Pancreas (tissue), 10 donors: ENCODE results near the gene C12orf42. TPM values are rescaled to one million over a fixed set of nuclear protein-coding genes. Genes with fewer than 3 reads are reported as not detected.

ENCODE experiments used
- ATAC-seq, 4 donors: fragments of 200-7000 bp; cut with Tn5 transposase; one replicate each; pipeline versions ENCODE4 v1.8.0 to v1.9.1; 2020; ENCODE audit warnings: mild to moderate bottlenecking in 4 of 4, moderate library complexity in 4 of 4
- DNase-seq, 6 donors: peaks; one replicate each; pipeline ENCODE4 v3.0.0-alpha.2; 2020
- FAIRE-seq: peaks from 2 replicates; lab custom pipeline; 2012; peaks lifted over from hg19 to GRCh38; lab: Jason Lieb, UNC
- H3K27ac ChIP-seq, 4 donors: fragments of 200-600 bp; sonication (generic); 1 replicate in 3 of 4; 2 replicates in 1 of 4; pipeline versions ENCODE4 v1.5.0 to v1.8.0; 2020
- H3K27me3 ChIP-seq, 4 donors: fragments of 200-600 bp; one replicate each; pipeline ENCODE4 v1.8.0; 2021
- H3K36me3 ChIP-seq, 3 donors: fragments of 200-600 bp; sonication (generic) in 1 of 3; one replicate each; pipeline versions ENCODE4 v1.5.0 to v1.8.0; 2020 to 2021
- H3K4me1 ChIP-seq, 3 donors: fragments of 200-600 bp; one replicate each; pipeline ENCODE4 v1.8.0; 2021
- H3K4me3 ChIP-seq, 4 donors: fragments of 200-600 bp; sonication (generic) in 2 of 4; one replicate each; pipeline versions ENCODE4 v1.5.0 to v1.8.0; 2020 to 2021
- H3K9me3 ChIP-seq, 4 donors: fragments of 200-600 bp; one replicate each; pipeline ENCODE4 v1.8.0; 2021
- CTCF ChIP-seq, 4 donors: fragments of 200-600 bp; sonication (generic) in 3 of 4; IDR thresholded peaks; one replicate each; pipeline versions ENCODE4 v1.5.0 to v1.8.0; 2021; ENCODE audit warnings: antibody characterized with exemption in 4 of 4
- WGBS, 2 donors: extraction: QIAGEN DNeasy Blood & Tissue Kit; methylation state at CpG; one replicate each; pipeline ENCODE4 v1.1.7; 2013; 5-methylcytosine and 5-hydroxymethylcytosine counted together
- intact Hi-C, 3 donors: fragments of 100-400 bp; cut with DNase I; formaldehyde crosslinking; loops; one replicate each; pipeline versions ENCODE4 v1.11.1 to v1.14.2; 2022
- polyA plus RNA-seq, 2 donors: library from polyadenylated mRNA; stranded (reverse); fragments of 200-250 nt; gene quantifications; one replicate each; pipeline ENCODE4 v1.2.3, GENCODE V29; 2013
- total RNA-seq, 6 donors: library from RNA; stranded (reverse); fragmentation: NEBNext Ultra II Directional in 4 of 6; extraction: Animal tissue kit (Norgen Biotek cat#: 25700) in 4 of 6; gene quantifications; one replicate each; pipeline versions ENCODE4 v1.2.1 to v1.2.4, GENCODE V29; 2021 to 2023
- donor health status: healthy with polysubstance abuse.
- donor health status: DM: no; HTN: no; CAD: no; lungs with moderate emphysema.
- donor health status: DM: no; HTN: no; CAD: no.
- donor health status: control.
- donor health status: control.
- donor health status: Bipolar disorder and iron deficiency.
- donor health status: DM: yes; HTN: yes; CAD: no.
- donor health status: DM: no; HTN: no; CAD: no.
- donor health status: DM: no; HTN: no; CAD: no.
- donor health status: DM: yes; HTN: yes; CAD: no.

Gene C12orf42
- total and polyA plus RNA-seq, 8 donors, result not detected

DNA sequence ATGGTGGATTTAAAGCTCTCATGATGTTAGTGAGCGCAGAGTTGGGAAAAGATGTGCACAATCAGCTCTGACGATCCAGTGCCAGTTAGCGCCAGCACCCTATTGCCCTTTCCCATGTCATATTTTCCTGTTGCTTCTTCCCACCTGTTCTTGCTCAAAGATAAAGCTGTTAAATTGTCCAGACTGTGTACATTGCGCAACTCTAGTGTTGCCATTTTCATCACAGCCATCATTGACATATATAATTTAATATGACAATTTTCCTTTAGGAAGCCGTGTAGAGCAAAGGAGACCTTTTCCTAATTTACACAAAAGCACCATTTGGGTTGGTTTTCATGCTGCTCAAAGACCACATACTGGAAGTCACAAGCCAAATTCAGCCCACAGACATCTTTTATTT lies 5.7 kb upstream of the C12orf42 start:
- DNase-seq, result no peak
- TF ChIP-seq CTCF (IDR thresholded peaks at IDR 0.05), result no peak
- ATAC-seq, result no peak
- no peaks in the 10 kb centered on the region for H3K9me3 ChIP-seq
- intact Hi-C loops, result no loop called here
- H3K27ac ChIP-seq, result no peak overlapping the region
- no peaks in the 10 kb centered on the region for H3K27me3 ChIP-seq
- H3K4me3 ChIP-seq, result no peak overlapping the region
- WGBS, 2 donors, result 68 to 70% methylated on average over 5 of the region's 5 CpGs
- H3K4me1 ChIP-seq, result no peaks in the 10 kb centered on the region
- H3K36me3 ChIP-seq, result no peaks in the 10 kb centered on the region
- FAIRE-seq, result no peak

DNA sequence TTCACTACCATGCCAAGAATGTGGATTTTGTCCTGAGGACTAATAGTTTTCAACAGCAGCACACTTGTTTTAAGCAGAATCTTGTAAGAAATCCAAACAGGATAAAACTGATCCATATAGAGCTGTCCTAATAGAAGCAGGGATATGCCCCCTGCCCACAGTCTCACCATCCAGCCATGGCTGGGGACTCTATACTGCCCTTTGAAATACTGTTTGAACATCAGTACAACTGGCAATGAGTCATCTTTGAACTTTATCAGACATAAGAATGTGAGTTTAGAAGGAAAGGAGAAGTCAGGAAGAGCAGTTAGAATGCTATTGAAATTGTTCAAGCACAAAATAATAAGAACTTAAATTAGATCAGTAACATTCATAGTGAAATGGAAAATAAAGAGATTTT lies 3.8 kb upstream of the C12orf42 start:
- intact Hi-C loops, result no loop called here
- FAIRE-seq (no peak), DNase-seq (no peak), ATAC-seq (no peak)
- no peak for TF ChIP-seq CTCF (IDR thresholded peaks at IDR 0.05)
- no peaks in the 10 kb centered on the region for H3K36me3 ChIP-seq
- no peak overlapping the region for H3K27ac ChIP-seq
- H3K9me3 ChIP-seq, result no peaks in the 10 kb centered on the region
- H3K4me1 ChIP-seq, result peaks cover 0 to 4% (median 0%) of the 10 kb centered on the region in 3 donors
- no peak overlapping the region for H3K4me3 ChIP-seq
- H3K27me3 ChIP-seq, result no peaks in the 10 kb centered on the region

GRCh38 chr12:103498990-103499389 lies 3.2 kb upstream of the C12orf42 start:
- FAIRE-seq (no peak), ATAC-seq (no peak), DNase-seq (no peak)
- Histone ChIP-seq H3K4me3 (no peak overlapping the region), H3K4me1 (peaks cover 0 to 4% (median 0%) of the 10 kb centered on the region in 3 donors), H3K27me3 (peaks cover 0 to 3% (median 0%) of the 10 kb centered on the region in 4 donors), H3K9me3 (no peaks in the 10 kb centered on the region), H3K27ac (no peak overlapping the region), H3K36me3 (no peaks in the 10 kb centered on the region)
- TF ChIP-seq CTCF (IDR thresholded peaks at IDR 0.05), result no peak
- WGBS, 2 donors, result 61 to 71% methylated on average over 2 of the region's 2 CpGs
- intact Hi-C loops, result no loop called here

- Histone ChIP-seq H3K9me3 (no peaks in the 10 kb centered on the region), H3K4me1 (peaks cover 0 to 4% (median 0%) of the 10 kb centered on the region in 3 donors), H3K4me3 (peak overlapping the region in 2 of 4 donors; percentile 20 to 38), H3K27me3 (peaks cover 0 to 8% (median 0%) of the 10 kb centered on the region in 4 donors), H3K36me3 (no peaks in the 10 kb centered on the region), H3K27ac (no peak overlapping the region)
- TF ChIP-seq CTCF (IDR thresholded peaks at IDR 0.05), result no peak
- intact Hi-C loops, result no loop called here
- 12 to 20% methylated on average over 14 to 22 of the region's 24 CpGs for WGBS, 2 donors
- DNase-seq (no peak), ATAC-seq (peak in 1 of 4 donors; percentile 41), FAIRE-seq (no peak)
Observed at GRCh38 chr12:103494734-103495468, 867 bp downstream of the C12orf42 start.

DNA sequence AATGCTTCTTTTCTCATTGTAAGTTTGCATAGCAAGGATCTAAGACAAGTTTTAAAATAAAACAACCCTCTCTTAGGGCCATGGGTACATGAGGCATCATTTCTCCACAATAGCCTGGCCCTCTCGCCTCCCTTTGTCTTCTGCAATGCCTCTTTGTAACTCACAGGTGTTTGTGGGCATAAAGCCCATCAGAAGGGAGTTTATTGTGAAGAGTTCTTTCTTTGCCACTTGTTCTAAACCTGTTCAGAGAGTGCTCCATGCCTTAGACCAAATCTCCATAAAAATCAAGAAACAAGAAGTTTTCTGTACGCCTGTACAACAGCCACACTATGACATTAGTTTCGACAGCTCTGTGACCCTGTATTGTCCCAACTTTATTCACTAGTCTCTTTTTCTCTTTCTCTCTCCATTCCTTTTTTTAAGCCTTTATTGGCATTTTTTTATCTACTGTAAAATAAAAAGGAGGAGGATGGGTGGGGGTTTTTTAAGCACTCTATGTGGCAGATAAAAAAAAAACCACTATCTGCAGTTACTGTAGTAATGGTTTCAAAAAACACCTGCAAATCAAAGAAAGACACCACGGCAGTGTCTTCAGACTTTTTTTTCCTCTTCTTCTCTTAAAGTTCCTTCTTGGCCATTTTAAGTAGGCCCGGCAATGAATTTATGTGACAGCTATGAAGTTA lies 1.6 kb downstream of the C12orf42 start:
- Histone ChIP-seq H3K27ac (no peak overlapping the region), H3K4me1 (peaks cover 0 to 4% (median 0%) of the 10 kb centered on the region in 3 donors), H3K9me3 (no peaks in the 10 kb centered on the region), H3K27me3 (peaks cover 0 to 8% (median 0%) of the 10 kb centered on the region in 4 donors), H3K36me3 (no peaks in the 10 kb centered on the region), H3K4me3 (no peak overlapping the region)
- WGBS, 2 donors, result 72 to 74% methylated on average over 5 of the region's 5 CpGs
- DNase-seq (no peak), ATAC-seq (no peak), FAIRE-seq (no peak)
- TF ChIP-seq CTCF (IDR thresholded peaks at IDR 0.05), result no peak
- intact Hi-C loops, result no loop called here
